DMS153 treated with DMSO at 0.1 percent for 48 hours (cell line): ENCODE data around the gene NF1.
"Not testable (repeated sequence)": the region's sequence is repeated elsewhere in the genome, so short reads cannot be mapped to it uniquely, and the experiment has no call there.

Source experiments
- DNase-seq: peaks from one replicate; lab custom pipeline; 2025; ENCODE audit not compliant: unreplicated experiment; lab: John Stamatoyannopoulos, UW

The NF1 gene

GRCh38 chr17:31321966-31322365 lies 227.2 kb downstream of the NF1 start:
- no peak for DNase-seq

GRCh38 chr17:31323551-31323950 lies 228.8 kb downstream of the NF1 start:
- no peak for DNase-seq

DNA sequence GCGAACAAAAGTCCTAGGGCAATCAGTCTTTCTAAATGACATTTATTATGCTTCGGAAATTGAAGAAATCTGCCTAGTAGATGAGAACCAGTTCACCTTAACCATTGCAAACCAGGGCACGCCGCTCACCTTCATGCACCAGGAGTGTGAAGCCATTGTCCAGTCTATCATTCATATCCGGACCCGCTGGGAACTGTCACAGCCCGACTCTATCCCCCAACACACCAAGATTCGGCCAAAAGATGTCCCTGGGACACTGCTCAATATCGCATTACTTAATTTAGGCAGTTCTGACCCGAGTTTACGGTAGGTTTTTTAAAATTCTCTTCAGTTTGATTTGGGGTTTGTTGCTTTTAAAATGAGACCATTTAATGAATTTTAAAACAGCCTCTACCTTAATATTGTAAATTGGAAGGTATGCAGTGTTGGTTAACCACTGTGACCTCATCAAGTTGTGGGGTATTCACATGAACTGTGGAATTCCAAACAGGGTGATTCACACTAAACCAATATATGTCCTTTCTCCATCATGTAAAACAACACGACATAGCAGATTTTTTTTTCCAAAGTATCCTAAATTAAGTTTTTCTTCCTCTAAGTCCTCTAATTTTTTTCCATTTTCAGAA lies 232.9 kb downstream of the NF1 start:
- no peak for DNase-seq

- DNase-seq, result no peak
Measured at GRCh38 chr17:31328160-31328535, 233.4 kb downstream of the NF1 start.

DNA sequence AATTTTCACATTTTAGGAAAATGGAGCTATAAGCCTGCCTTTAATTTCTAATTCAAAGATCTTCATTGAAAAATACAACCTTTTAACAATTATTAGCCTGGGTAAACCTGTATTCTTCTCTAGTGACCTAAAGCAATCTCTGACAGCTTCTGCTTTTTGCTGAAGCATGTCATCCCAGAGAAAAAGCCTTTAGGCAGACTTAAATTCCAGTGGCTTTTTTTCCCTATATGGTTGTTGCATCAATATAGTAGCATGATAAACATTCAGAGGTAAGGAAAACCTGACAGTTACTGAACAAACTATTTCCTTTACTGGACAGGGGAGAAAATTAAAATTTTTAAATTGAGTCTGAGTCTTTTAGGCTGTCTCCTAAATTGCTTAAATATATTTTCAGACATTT lies 234.4 kb downstream of the NF1 start:
- DNase-seq, result no peak

DNA sequence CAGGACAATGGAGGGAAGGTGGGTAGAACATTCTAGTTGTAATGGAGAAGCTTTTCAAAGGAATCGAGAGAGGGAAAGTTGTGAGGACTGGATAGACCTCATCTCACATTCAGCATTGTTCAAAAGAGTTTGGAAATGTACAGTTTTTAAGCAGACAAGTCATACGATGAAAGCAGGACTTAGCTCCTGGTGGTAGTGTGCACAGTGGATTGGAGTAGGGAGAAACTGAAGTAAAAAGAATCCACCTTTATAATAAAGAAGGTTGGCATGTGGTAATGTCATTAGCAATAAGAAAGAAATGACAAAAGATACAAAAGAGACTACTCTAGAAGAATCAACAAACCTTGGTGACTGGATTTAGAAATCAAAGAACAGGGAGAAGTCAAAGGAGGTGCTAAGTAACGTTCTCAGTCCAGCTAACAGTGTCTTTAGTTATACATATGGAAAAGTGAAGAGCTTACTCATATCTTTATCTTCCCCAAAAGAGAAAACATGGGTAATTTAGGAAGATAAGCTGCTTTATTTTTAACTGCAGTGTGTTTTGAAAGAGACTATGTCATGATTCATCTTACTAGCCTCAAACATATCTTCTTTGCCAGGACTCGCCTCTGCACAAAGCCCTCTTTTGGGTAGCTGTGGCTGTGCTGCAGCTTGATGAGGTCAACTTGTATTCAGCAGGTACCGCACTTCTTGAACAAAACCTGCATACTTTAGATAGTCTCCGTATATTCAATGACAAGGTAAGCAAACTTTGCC lies 245.3 kb downstream of the NF1 start:
- no peak for DNase-seq

- not testable (repeated sequence) for DNase-seq
Measured at GRCh38 chr17:31345191-31345747, 250.5 kb downstream of the NF1 start.

DNA sequence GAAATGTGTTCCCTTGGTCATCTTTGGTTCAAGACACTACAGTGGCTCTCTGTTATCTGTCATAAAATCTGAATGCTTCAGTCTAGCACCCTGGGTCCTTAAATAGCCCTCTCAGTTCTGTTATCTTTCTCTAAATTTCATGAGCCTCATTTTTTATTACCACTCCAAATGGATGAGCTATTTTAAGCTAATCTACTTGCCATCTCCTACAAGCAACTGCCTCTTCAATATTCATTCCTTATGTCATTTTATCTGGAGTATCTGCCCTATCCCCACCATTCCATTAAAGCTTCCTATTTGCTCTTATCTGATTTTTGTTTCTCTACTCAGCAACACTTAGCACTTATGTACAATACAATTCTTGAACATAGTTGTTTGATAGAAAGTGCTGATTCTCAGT lies 254.7 kb downstream of the NF1 start:
- no peak for DNase-seq

DNA sequence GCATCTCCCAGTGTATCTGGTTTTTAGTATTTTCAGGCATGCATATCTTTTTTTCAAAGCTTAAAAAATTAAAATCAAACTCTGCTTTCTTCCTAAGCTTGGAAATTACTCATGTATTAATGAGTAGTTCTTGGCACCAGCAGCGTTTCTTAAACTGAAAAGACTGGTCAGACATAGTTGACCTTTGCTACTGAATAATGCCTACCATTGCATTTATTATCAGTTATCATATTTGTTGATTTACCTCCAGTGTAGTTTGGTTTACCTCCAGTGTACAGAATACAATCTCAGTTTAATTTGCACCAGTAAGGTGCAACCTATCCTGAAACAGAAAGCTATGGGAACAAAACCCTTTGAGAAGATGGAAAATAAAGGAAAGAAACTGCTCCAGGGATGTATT lies 261.2 kb downstream of the NF1 start:
- no peak for DNase-seq

DNA sequence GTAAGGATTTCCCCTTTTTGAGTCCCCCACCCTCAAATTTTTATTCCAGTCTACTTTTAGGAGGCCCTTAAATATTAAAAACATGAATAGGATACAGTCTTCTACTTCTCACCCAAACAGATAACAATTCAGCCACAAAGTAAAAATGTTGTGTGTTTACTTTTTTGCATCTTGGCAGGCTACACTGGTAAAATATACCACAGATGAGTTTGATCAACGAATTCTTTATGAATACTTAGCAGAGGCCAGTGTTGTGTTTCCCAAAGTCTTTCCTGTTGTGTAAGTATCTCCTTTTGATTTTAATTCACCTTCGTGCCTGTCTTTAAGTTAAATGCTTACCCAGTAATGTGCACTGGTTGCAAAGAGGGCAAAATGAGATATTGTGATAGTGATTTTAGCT lies 262.3 kb downstream of the NF1 start:
- DNase-seq, result no peak

DNA sequence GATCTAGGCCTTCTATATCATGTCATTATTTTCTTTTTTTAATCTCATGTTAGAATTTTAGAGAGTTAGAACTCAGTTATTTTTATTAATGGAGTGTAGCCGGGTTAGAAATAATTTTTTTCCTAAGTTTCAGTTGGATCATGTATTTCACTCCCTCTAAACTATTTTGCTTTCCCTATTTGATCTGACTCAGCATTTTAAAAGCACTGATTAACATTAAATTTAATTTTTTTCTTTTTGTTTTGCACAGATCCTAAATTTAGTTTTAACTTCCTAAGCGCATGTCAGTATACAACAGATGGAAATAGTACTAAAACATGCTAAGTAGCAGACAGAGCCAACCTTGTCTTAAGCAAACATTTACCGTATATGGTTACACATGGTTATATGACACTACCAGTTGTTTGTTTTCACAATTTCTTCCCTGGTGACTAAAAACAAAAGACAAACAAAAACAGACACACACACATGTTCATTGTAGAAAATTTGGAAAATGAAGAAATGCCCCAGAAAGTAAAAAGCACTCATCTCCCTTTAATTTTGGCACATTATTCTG lies 263.1 kb downstream of the NF1 start:
- peak; percentile 5 for DNase-seq

GRCh38 chr17:31364012-31364411 lies 269.2 kb downstream of the NF1 start:
- DNase-seq, result no peak

- DNase-seq, result no peak
Measured at GRCh38 chr17:31366088-31366487, 271.3 kb downstream of the NF1 start.

DNA sequence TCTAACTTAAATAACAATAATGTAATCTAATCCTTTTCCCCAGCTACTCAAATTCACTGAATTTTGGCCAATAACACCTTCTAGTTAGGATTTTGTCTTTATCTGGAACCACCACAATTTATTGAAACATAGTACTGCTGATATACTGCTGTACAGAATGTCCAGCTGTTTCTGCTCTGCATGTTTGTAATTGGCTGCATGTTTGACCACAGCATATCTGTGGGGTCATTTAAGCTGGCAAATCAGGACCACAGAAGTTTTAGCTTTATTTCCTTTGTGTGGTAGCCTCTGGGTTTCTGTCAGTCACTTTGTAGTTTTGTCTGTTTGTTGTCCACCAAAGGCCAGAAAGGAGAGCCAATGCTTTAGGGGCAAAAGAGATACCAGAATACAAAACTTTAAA lies 274.5 kb downstream of the NF1 start:
- DNase-seq, result no peak

GRCh38 chr17:31371511-31372097 lies 276.8 kb downstream of the NF1 start:
- DNase-seq, result no peak

DNA sequence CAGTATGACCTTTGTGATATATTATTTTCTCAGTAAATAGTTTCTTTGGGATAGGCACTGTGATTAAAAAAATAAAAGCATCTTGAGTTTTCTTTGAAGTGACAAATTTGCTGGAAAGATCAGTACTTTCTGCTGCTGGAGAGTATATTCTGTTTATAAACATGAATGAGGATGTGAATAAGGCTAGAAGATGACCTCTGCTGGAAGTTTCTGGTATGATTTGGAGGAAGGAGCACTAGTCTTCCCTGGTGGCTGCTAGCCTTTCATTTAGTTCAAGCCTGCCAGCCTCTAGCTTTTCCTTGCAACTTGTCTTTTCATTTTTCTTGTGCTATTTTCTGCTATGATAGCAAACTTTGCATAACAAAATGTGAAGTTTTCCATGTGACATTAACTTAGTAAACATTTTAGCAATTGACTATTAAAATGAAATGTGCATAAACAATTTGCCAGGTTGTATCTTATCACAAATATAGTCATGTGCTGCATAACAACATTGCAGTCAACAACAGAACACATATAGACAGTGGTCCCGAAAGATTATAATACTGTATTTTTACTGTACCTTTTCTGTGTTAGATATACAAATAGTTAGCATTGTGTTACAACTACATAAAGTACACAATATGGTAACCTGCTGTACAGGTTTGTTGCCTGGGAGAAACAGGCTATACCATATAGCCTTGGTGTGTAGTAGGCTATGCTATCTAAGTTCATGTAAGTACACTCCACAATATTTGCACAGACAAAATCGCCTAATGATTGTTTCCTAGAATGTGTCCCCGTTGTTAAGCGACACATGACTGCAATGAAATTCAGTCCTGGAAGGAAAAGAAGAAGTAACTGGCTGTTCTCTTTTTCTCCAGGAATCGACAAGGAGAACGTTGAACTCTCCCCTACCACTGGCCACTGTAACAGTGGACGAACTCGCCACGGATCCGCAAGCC lies 278.6 kb downstream of the NF1 start:
- DNase-seq, result peak; percentile 18

- DNase-seq, result no peak
Measured at GRCh38 chr17:31374094-31374447, 279.3 kb downstream of the NF1 start.

DNA sequence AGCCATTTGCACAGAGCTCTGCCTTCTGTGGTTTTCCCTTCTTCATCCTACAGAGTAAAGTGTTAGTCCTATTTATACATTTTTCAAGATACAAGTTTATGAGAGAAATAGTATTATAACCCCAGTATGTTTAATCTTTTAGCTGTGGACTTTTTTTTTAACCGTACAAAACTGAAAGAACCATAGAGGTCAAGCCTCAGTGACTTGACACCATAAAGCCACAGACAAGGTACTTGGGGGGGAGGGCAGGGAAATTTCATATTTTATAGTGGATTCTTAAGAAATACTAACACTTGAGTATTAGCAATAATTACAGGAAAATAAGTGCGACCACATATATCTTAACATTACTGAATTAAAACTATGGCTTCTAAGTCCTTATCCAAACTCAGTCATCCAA lies 279.7 kb downstream of the NF1 start:
- no peak for DNase-seq

GRCh38 chr17:31378638-31379037 lies 283.9 kb downstream of the NF1 start:
- DNase-seq, result no peak

GRCh38 chr17:31379597-31380205 lies 284.9 kb downstream of the NF1 start:
- DNase-seq, result no peak
